ENCODE results near the gene TIGIT.

The TIGIT gene

DNA sequence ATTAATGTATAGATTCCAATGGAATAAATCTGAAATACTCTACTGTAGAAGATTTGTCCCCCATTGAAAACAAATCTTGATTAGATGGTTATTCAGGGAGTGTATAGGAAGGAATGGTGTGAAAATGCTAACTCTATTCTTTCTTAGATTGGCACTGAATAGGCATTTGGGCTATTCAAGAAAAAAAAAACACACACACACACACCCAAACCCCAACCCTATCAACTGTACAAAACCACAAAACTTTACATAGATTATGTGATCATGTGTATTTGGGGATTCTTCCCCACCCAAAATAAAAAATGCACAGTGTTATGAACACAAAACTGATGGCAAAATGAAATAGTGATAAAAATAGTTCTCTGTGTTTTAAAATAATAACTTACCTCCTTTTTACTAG, 61.8 kb downstream of the TIGIT start:
- no peak for DNase-seq

DNA sequence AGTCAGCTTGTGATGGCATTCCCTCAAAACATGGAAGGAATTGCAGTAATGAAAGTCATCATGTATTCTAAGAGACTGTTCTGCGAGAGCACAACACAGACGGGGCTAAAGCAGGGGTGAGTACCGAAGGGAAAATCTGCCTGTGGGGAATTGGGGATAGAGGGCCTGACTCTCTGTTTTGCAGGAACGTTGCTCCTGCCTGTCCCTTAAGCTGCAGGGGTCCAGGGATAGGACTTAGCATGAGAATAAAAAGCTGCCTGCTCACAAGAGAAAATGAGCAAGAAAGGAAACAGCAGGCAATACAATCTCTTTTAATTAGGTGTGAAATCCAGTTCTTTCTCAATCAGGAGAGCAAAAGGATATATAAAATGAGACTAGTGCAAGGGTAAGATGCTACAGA, 62.2 kb downstream of the TIGIT start:
- DNase-seq, result no peak

- no peak for DNase-seq
These were observed 62.7 kb downstream of the TIGIT start for GRCh38 chr3:114356525-114356924.
